ENCODE data around the gene GRID1.

GRID1 gene

GRCh38 chr10:85650791-85651496 lies 715.7 kb downstream of the GRID1 start:
- Mint-ChIP-seq H3K27me3 (no peaks in the 10 kb centered on the region), H3K4me3 (no peak overlapping the region), H3K4me1 (ENCODE audit: low read depth) (no peaks in the 10 kb centered on the region), H3K27ac (no peak overlapping the region), H3K9me3 (ENCODE audit: low read depth) (no peaks in the 10 kb centered on the region), H3K36me3 (no peaks in the 10 kb centered on the region)

DNA sequence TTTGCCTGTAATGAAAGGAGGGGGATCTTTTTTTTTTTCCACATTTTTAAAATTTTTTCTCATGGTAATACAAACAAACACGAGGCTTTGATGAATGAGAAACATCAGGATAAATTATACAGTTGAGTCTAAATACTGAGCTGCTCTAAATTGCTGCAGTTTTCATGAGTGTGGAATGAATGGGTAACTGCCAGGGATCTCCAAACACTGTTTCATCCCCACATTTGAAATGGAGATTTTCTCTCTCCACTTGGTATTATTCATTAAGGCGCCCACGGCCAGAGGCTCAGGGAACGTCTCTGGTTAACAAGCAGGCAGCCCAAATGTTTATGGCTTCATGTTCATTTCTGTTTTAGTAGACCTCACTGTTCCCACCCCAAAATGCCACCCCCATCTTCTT lies 717.1 kb downstream of the GRID1 start:
- no peaks in the 10 kb centered on the region for H3K4me1 Mint-ChIP-seq (ENCODE audit: low read depth)
- no peak overlapping the region for H3K4me3 Mint-ChIP-seq
- no peaks in the 10 kb centered on the region for H3K9me3 Mint-ChIP-seq (ENCODE audit: low read depth)
- H3K27me3 Mint-ChIP-seq = no peaks in the 10 kb centered on the region
- H3K27ac Mint-ChIP-seq = no peak overlapping the region
- no peaks in the 10 kb centered on the region for H3K36me3 Mint-ChIP-seq

DNA sequence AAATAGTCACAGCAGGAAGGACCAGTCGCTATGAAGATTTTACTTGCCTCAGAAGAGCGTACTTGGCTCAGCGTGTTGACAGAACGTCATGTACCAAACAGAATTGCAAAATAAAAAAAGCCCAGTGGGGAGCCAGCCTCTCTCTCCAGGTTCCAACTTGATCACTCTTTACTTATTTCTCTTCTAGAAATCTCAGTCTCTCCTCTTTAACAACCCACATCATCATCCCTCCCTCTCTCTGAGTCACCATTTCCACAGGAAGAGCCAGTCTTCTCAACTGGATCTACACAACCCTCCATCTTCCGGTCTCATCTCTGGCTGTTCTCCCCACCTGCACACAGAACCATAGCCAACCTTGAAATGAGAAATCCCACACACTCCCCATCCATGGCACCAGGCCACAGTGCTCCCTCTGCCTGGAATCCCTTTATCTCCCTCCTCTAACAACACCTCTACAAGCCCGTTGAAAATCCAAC lies 718.3 kb downstream of the GRID1 start:
- Mint-ChIP-seq H3K27ac (no peak overlapping the region), H3K4me3 (no peak overlapping the region), H3K9me3 (ENCODE audit: low read depth) (no peaks in the 10 kb centered on the region), H3K27me3 (no peaks in the 10 kb centered on the region), H3K4me1 (ENCODE audit: low read depth) (no peaks in the 10 kb centered on the region), H3K36me3 (no peaks in the 10 kb centered on the region)

- H3K4me3 Mint-ChIP-seq = no peak overlapping the region
- H3K4me1 Mint-ChIP-seq (ENCODE audit: low read depth) = no peaks in the 10 kb centered on the region
- no peaks in the 10 kb centered on the region for H3K9me3 Mint-ChIP-seq (ENCODE audit: low read depth)
- no peaks in the 10 kb centered on the region for H3K27me3 Mint-ChIP-seq
- no peak overlapping the region for H3K27ac Mint-ChIP-seq
- H3K36me3 Mint-ChIP-seq = no peaks in the 10 kb centered on the region
Measured at GRCh38 chr10:85647741-85648140, 718.9 kb downstream of the GRID1 start.

GRCh38 chr10:85645926-85646711 lies 720.5 kb downstream of the GRID1 start:
- no peaks in the 10 kb centered on the region for H3K4me1 Mint-ChIP-seq (ENCODE audit: low read depth)

GRCh38 chr10:85645053-85645452 lies 721.5 kb downstream of the GRID1 start:
- no peaks in the 10 kb centered on the region for H3K36me3 Mint-ChIP-seq
- H3K4me1 Mint-ChIP-seq (ENCODE audit: low read depth) = no peaks in the 10 kb centered on the region
- H3K9me3 Mint-ChIP-seq (ENCODE audit: low read depth) = no peaks in the 10 kb centered on the region
- H3K27ac Mint-ChIP-seq = no peak overlapping the region
- H3K4me3 Mint-ChIP-seq = no peak overlapping the region
- H3K27me3 Mint-ChIP-seq = no peaks in the 10 kb centered on the region

More at GRCh38 chr10:85645926-85646711, 720.5 kb downstream of the GRID1 start:
- Mint-ChIP-seq H3K36me3 (no peaks in the 10 kb centered on the region), H3K4me3 (no peak overlapping the region), H3K27ac (no peak overlapping the region), H3K9me3 (ENCODE audit: low read depth) (no peaks in the 10 kb centered on the region), H3K27me3 (no peaks in the 10 kb centered on the region)

DNA sequence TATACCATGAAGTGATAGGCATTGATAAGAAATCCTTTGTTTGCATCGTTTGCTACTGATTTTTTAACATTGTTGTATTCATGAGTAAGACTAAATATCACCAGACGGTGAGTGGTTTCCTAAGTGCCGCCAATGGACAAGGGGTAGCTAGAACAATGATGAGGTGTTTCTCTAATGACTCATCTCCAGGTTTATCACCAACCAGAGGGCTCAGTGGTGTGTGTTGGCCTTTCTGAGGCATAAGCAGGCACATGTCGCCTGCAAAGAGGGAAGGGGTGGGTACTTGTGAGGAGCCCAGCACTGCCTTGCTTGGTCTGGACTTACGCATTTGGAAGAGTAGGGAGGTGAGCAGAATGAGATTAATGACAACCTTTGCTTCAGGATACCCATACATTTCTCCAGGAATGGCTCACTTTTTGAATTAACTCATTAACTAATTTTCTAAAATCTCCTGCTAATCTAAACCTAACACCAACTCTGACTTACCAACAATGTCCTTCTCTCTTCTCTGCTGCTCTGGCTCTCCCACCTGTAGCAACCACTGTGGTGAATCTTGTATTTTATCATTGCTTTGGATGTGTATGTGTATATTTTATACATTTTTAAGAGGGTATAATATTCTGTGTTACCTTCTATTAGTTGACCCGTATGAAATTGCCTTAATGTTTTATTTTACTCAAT lies 722.6 kb downstream of the GRID1 start:
- H3K9me3 Mint-ChIP-seq (ENCODE audit: low read depth) = no peaks in the 10 kb centered on the region
- H3K27ac Mint-ChIP-seq = no peak overlapping the region
- no peaks in the 10 kb centered on the region for H3K4me1 Mint-ChIP-seq (ENCODE audit: low read depth)
- H3K36me3 Mint-ChIP-seq = no peaks in the 10 kb centered on the region
- no peaks in the 10 kb centered on the region for H3K27me3 Mint-ChIP-seq
- H3K4me3 Mint-ChIP-seq = no peak overlapping the region

- Mint-ChIP-seq H3K4me3 (no peak overlapping the region), H3K27ac (no peak overlapping the region)
Measured at GRCh38 chr10:85643171-85643844, 723.3 kb downstream of the GRID1 start.

DNA sequence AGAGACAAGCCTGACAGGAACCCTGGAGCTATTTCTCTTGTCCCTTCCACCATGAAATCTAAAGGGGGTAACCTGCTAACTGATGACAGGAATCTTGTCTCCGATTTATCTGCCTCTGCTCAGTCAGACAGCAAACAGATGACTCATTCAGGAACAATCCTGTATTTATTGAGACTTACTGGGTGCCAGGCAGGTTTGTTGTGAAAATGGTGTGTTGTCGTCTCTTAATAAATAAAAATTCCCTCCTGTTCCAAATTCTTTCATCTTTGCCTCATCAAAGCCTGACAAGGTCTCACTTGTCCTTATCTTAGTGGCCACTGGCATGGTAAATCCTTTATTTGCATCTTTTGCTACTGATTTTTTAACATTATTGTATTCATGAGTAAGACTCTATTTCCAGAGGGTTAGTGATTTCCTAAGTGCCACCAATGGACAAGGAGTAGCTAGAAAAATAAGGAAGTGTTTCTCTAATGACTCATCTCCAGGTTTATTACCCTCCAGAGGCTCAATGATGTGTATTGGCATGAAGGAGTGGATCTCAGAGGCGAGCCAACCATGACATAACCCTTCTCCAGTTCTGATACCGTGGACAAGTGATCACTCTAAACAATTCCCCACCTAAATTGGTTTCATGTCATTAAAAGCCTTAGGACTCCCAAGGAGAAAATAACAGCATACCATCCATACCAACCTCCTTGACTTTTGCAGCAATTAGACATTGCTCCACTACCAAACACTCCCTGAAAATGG lies 724.0 kb downstream of the GRID1 start:
- Mint-ChIP-seq H3K9me3 (ENCODE audit: low read depth) (no peaks in the 10 kb centered on the region), H3K27ac (no peak overlapping the region), H3K4me3 (no peak overlapping the region), H3K36me3 (no peaks in the 10 kb centered on the region), H3K4me1 (ENCODE audit: low read depth) (no peaks in the 10 kb centered on the region), H3K27me3 (no peaks in the 10 kb centered on the region)

More at GRCh38 chr10:85643171-85643844, 723.3 kb downstream of the GRID1 start:
- no peaks in the 10 kb centered on the region for H3K27me3 Mint-ChIP-seq
- H3K36me3 Mint-ChIP-seq = no peaks in the 10 kb centered on the region
- H3K9me3 Mint-ChIP-seq (ENCODE audit: low read depth) = no peaks in the 10 kb centered on the region
- no peaks in the 10 kb centered on the region for H3K4me1 Mint-ChIP-seq (ENCODE audit: low read depth)

DNA sequence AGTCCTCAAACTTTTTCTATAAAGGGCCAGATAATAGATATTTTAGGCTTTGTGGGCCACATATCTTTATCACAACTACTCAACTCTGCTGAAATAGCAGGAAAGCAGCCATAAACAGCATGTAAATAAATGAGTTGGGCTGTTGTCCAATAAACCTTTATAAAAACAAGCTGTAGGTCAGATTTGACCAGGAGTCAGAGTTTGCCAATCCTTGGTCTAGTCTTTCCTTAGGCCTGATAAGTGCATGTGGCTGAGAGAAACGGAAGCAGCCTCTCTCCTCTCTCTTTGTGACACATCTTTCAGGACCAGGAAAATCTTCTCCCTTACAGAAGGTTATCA lies 724.5 kb downstream of the GRID1 start:
- Mint-ChIP-seq H3K36me3 (no peaks in the 10 kb centered on the region), H3K27me3 (no peaks in the 10 kb centered on the region), H3K4me3 (no peak overlapping the region)

GRCh38 chr10:85641479-85642009 lies 725.1 kb downstream of the GRID1 start:
- Mint-ChIP-seq H3K4me3 (no peak overlapping the region), H3K36me3 (no peaks in the 10 kb centered on the region), H3K4me1 (ENCODE audit: low read depth) (no peaks in the 10 kb centered on the region), H3K27ac (no peak overlapping the region), H3K27me3 (no peaks in the 10 kb centered on the region), H3K9me3 (ENCODE audit: low read depth) (no peaks in the 10 kb centered on the region)

More for the DNA sequence above, 724.5 kb downstream of the GRID1 start:
- H3K27ac Mint-ChIP-seq = no peak overlapping the region
- no peaks in the 10 kb centered on the region for H3K9me3 Mint-ChIP-seq (ENCODE audit: low read depth)
- H3K4me1 Mint-ChIP-seq (ENCODE audit: low read depth) = no peaks in the 10 kb centered on the region

GRCh38 chr10:85638797-85639196 lies 727.8 kb downstream of the GRID1 start:
- Mint-ChIP-seq H3K27me3 (no peaks in the 10 kb centered on the region), H3K9me3 (ENCODE audit: low read depth) (no peaks in the 10 kb centered on the region), H3K4me1 (ENCODE audit: low read depth) (peaks cover 10% of the 10 kb centered on the region), H3K27ac (no peak overlapping the region), H3K36me3 (no peaks in the 10 kb centered on the region), H3K4me3 (no peak overlapping the region)

GRCh38 chr10:85635650-85636049 lies 730.9 kb downstream of the GRID1 start:
- Mint-ChIP-seq H3K36me3 (no peaks in the 10 kb centered on the region), H3K27ac (no peak overlapping the region), H3K9me3 (ENCODE audit: low read depth) (no peaks in the 10 kb centered on the region), H3K4me1 (ENCODE audit: low read depth) (peaks cover 10% of the 10 kb centered on the region), H3K4me3 (no peak overlapping the region), H3K27me3 (no peaks in the 10 kb centered on the region)

GRCh38 chr10:85624511-85624910 lies 742.1 kb downstream of the GRID1 start:
- H3K4me3 Mint-ChIP-seq = no peak overlapping the region
- H3K9me3 Mint-ChIP-seq (ENCODE audit: low read depth) = no peaks in the 10 kb centered on the region
- H3K27me3 Mint-ChIP-seq = no peaks in the 10 kb centered on the region
- no peaks in the 10 kb centered on the region for H3K36me3 Mint-ChIP-seq
- H3K4me1 Mint-ChIP-seq (ENCODE audit: low read depth) = no peaks in the 10 kb centered on the region
- H3K27ac Mint-ChIP-seq = no peak overlapping the region

All from activated naive CD8-positive, alpha-beta T cell (primary cell).